Type B pancreatic cell (in vitro differentiated cells): ENCODE measurements around the gene XPNPEP3. TPM values are rescaled to one million over a fixed set of nuclear protein-coding genes. Genes with fewer than 3 reads are reported as not detected.
"Not testable (repeated sequence)": the region's sequence is repeated elsewhere in the genome, so short reads cannot be mapped to it uniquely, and the experiment has no call there.

Experiments
- DNase-seq: peaks from one replicate; pipeline ENCODE4 v3.0.0; 2021; ENCODE audit warnings: mixed read lengths; ENCODE audit not compliant: unreplicated experiment; ENCODE audit errors: extremely low spot score
- H3K27ac Mint-ChIP-seq: 2 replicates; pipeline ENCODE4 v1.8.0; 2021; ENCODE audit warnings: mild to moderate bottlenecking, mixed read lengths
- H3K27me3 Mint-ChIP-seq: 2 replicates; pipeline ENCODE4 v1.8.0; 2021; ENCODE audit warnings: mixed read lengths
- H3K36me3 Mint-ChIP-seq: 2 replicates; pipeline ENCODE4 v1.8.0; 2021; ENCODE audit warnings: mixed read lengths
- H3K4me1 Mint-ChIP-seq: one replicate; pipeline ENCODE4 v1.8.0; 2021; ENCODE audit warnings: mixed read lengths; ENCODE audit not compliant: unreplicated experiment
- H3K4me3 Mint-ChIP-seq: 2 replicates; pipeline ENCODE4 v1.8.0; 2021; ENCODE audit warnings: mild to moderate bottlenecking, mixed read lengths
- H3K9me3 Mint-ChIP-seq: 2 replicates; pipeline ENCODE4 v1.8.0; 2021; ENCODE audit warnings: mixed read lengths
- CTCF ChIP-seq: fragments of 200-600 bp; sonication (generic); conservative IDR thresholded peaks from 2 replicates; pipeline ENCODE4 v1.5.0; 2021; ENCODE audit warnings: antibody characterized with exemption, mild to moderate bottlenecking
- total RNA-seq: library from RNA; stranded (reverse); gene quantifications from 2 replicates; pipeline ENCODE4 v1.2.1, GENCODE V29; 2021; ENCODE audit warnings: low replicate concordance

XPNPEP3 gene
- total RNA-seq, 1 donor from 2014 or later, result 30.9 TPM

GRCh38 chr22:40829131-40829530, 27.8 kb upstream of the XPNPEP3 start:
- TF ChIP-seq CTCF, result no peak
- DNase-seq, result no peak
- no peak overlapping the region for H3K4me3 Mint-ChIP-seq
- H3K27ac Mint-ChIP-seq, result no peak overlapping the region
- H3K9me3 Mint-ChIP-seq, result no peaks in the 10 kb centered on the region
- peaks cover 32% of the 10 kb centered on the region for H3K36me3 Mint-ChIP-seq
- no peaks in the 10 kb centered on the region for H3K27me3 Mint-ChIP-seq
- H3K4me1 Mint-ChIP-seq, result no peaks in the 10 kb centered on the region

- Mint-ChIP-seq H3K4me1 (no peaks in the 10 kb centered on the region), H3K4me3 (no peak overlapping the region), H3K27me3 (no peaks in the 10 kb centered on the region), H3K9me3 (no peaks in the 10 kb centered on the region), H3K27ac (no peak overlapping the region), H3K36me3 (peaks cover 26% of the 10 kb centered on the region)
- no peak for DNase-seq
- no peak for TF ChIP-seq CTCF
Observed at GRCh38 chr22:40834619-40835018, 22.3 kb upstream of the XPNPEP3 start.

GRCh38 chr22:40838486-40838885, 18.5 kb upstream of the XPNPEP3 start:
- no peak for TF ChIP-seq CTCF
- Mint-ChIP-seq H3K36me3 (peaks cover 37% of the 10 kb centered on the region), H3K27ac (no peak overlapping the region), H3K27me3 (no peaks in the 10 kb centered on the region), H3K4me3 (no peak overlapping the region), H3K4me1 (no peaks in the 10 kb centered on the region), H3K9me3 (no peaks in the 10 kb centered on the region)
- no peak for DNase-seq

- DNase-seq, result no peak
- Mint-ChIP-seq H3K27ac (no peak overlapping the region), H3K4me3 (no peak overlapping the region), H3K9me3 (no peaks in the 10 kb centered on the region), H3K36me3 (peaks cover 36% of the 10 kb centered on the region), H3K4me1 (no peaks in the 10 kb centered on the region), H3K27me3 (no peaks in the 10 kb centered on the region)
- TF ChIP-seq CTCF, result no peak
Observed at GRCh38 chr22:40844951-40845350, 12.0 kb upstream of the XPNPEP3 start.

GRCh38 chr22:40845816-40846215, 11.1 kb upstream of the XPNPEP3 start:
- DNase-seq, H3K4me1 Mint-ChIP-seq, H3K9me3 Mint-ChIP-seq, H3K27ac Mint-ChIP-seq, H3K4me3 Mint-ChIP-seq, H3K27me3 Mint-ChIP-seq: not testable (repeated sequence)
- H3K36me3 Mint-ChIP-seq, result peaks cover 33% of the 10 kb centered on the region

GRCh38 chr22:40853333-40853732, 3.6 kb upstream of the XPNPEP3 start:
- Mint-ChIP-seq H3K4me1 (peaks cover 33% of the 10 kb centered on the region), H3K36me3 (peaks cover 13% of the 10 kb centered on the region), H3K4me3 (peak overlapping the region; percentile 99), H3K9me3 (no peaks in the 10 kb centered on the region), H3K27me3 (no peaks in the 10 kb centered on the region), H3K27ac (peak overlapping the region; percentile 52)
- no peak for TF ChIP-seq CTCF
- DNase-seq, result no peak
